Thoracic aorta (tissue), 2 donors: ENCODE data around the gene TREM2. TPM values are rescaled to one million over a fixed set of nuclear protein-coding genes. Genes with fewer than 3 reads are reported as not detected.
"Not testable (repeated sequence)": the region's sequence is repeated elsewhere in the genome, so short reads cannot be mapped to it uniquely, and the experiment has no call there.

Experiments used
- ATAC-seq: fragments of 150-250 bp; one replicate; pipeline ENCODE4 v1.8.0; 2017; ENCODE audit warnings: low read depth; ENCODE audit not compliant: insufficient number of reproducible peaks, low FRiP score
- DNase-seq: peaks from one replicate; pipeline ENCODE4 v3.0.0-alpha.2; 2020; ENCODE audit warnings: low spot score
- H3K27ac ChIP-seq, 2 donors: fragments of 200-600 bp; sonication (generic); 1 replicate in 1 of 2; 2 replicates in 1 of 2; pipeline ENCODE4 v1.5.1; 2016; ENCODE audit warnings: mild to moderate bottlenecking in 2 of 2, moderate library complexity in 2 of 2
- H3K27me3 ChIP-seq: fragments of 200-600 bp; sonication (generic); replicated peaks from 2 replicates; pipeline ENCODE4 v1.6.0; 2016; ENCODE audit warnings: mild to moderate bottlenecking; ENCODE audit not compliant: insufficient read depth
- H3K36me3 ChIP-seq: fragments of 200-600 bp; sonication (generic); one replicate; pipeline ENCODE4 v1.5.1; 2016
- H3K4me1 ChIP-seq, 2 donors: fragments of 200-600 bp; sonication (generic); 1 replicate in 1 of 2; 2 replicates in 1 of 2; pipeline versions ENCODE4 v1.5.1 to v1.6.0; 2016; ENCODE audit warnings: low read depth in 2 of 2, mild to moderate bottlenecking in 1 of 2; ENCODE audit not compliant: control insufficient read depth in 1 of 2
- H3K4me3 ChIP-seq: fragments of 200-600 bp; sonication (generic); 2 replicates; pipeline ENCODE4 v1.5.1; 2016; ENCODE audit warnings: mild to moderate bottlenecking
- H3K9me3 ChIP-seq: fragments of 200-600 bp; sonication (generic); 2 replicates; pipeline ENCODE4 v1.5.1; 2016
- CTCF ChIP-seq: fragments of 200-600 bp; sonication (generic); IDR thresholded peaks from one replicate; pipeline ENCODE4 v1.5.1; 2019; ENCODE audit warnings: antibody characterized with exemption
- total RNA-seq, 2 donors: library from RNA; depleted of rRNA; stranded (reverse); fragments of >200 nt; gene quantifications; one replicate each; pipeline versions ENCODE4 v1.1.0 to v1.2.3, GENCODE V29; 2016

Gene TREM2
- total RNA-seq, 2 donors from 2014 or later: 9.8 to 16.5 TPM

- H3K27ac ChIP-seq: no peak overlapping the region
- H3K9me3 ChIP-seq: no peaks in the 10 kb centered on the region
Measured at GRCh38 chr6:41120058-41120457, 42.9 kb downstream of the TREM2 start.

GRCh38 chr6:41119508-41119907 is 43.4 kb downstream of the TREM2 start:
- Histone ChIP-seq H3K27me3 (no peaks in the 10 kb centered on the region), H3K4me3 (no peak overlapping the region), H3K4me1 (no peaks in the 10 kb centered on the region), H3K27ac (no peak overlapping the region), H3K9me3 (no peaks in the 10 kb centered on the region), H3K36me3 (peaks cover 7% of the 10 kb centered on the region)
- ATAC-seq (no peak), DNase-seq (no peak)
- no peak for TF ChIP-seq CTCF

More at GRCh38 chr6:41120058-41120457, 42.9 kb downstream of the TREM2 start:
- no peak for TF ChIP-seq CTCF
- H3K4me3 ChIP-seq: no peak overlapping the region
- no peak for DNase-seq
- no peaks in the 10 kb centered on the region for H3K27me3 ChIP-seq
- peaks cover 7% of the 10 kb centered on the region for H3K36me3 ChIP-seq
- H3K4me1 ChIP-seq: no peaks in the 10 kb centered on the region
- no peak for ATAC-seq

- H3K4me3 ChIP-seq, H3K27ac ChIP-seq, H3K4me1 ChIP-seq, H3K9me3 ChIP-seq, H3K27me3 ChIP-seq, DNase-seq, ATAC-seq, H3K36me3 ChIP-seq: not testable (repeated sequence)
Measured at GRCh38 chr6:41115027-41115426, 47.9 kb downstream of the TREM2 start.

GRCh38 chr6:41111017-41111416 is 51.9 kb downstream of the TREM2 start:
- Histone ChIP-seq H3K4me3 (no peak overlapping the region), H3K9me3 (no peaks in the 10 kb centered on the region), H3K27me3 (no peaks in the 10 kb centered on the region), H3K27ac (no peak overlapping the region), H3K4me1 (no peaks in the 10 kb centered on the region), H3K36me3 (no peaks in the 10 kb centered on the region)
- DNase-seq (no peak), ATAC-seq (no peak)
- no peak for TF ChIP-seq CTCF

Other genes starting within 250 kb of the TREM2 start
- gene UNC5CL, start 123.9 kb downstream of the TREM2 start, total RNA-seq: 1 to 10 TPM; 2.2 to 7.9 TPM
- gene TSPO2, start 120.6 kb downstream of the TREM2 start, total RNA-seq: not detected
- gene APOBEC2, start 109.9 kb downstream of the TREM2 start, total RNA-seq: not detected
- gene OARD1, start 90.8 kb downstream of the TREM2 start, total RNA-seq: 10 to 100 TPM in 1 of 2 donors, 1 to 10 TPM in 1; 3.1 to 15.0 TPM
- gene NFYA, start 90.1 kb downstream of the TREM2 start, total RNA-seq: 10 to 100 TPM in 1 of 2 donors, 1 to 10 TPM in 1; 9.2 to 20.6 TPM
- gene TREML1, start 8.8 kb downstream of the TREM2 start, total RNA-seq: 1 to 10 TPM in 1 of 2 donors, under 1 TPM in 1; 0.56 to 3.9 TPM
- under 1 TPM in 1 of 2 donors, not detected in 1; 0.49 TPM for gene TREML2, start 38.0 kb upstream of the TREM2 start, total RNA-seq
- gene TREML4, start 65.2 kb upstream of the TREM2 start, total RNA-seq: not detected
- gene TREM1, start 123.6 kb upstream of the TREM2 start, total RNA-seq: 10 to 100 TPM in 1 of 2 donors, 1 to 10 TPM in 1; 3.1 to 11.7 TPM
- gene NCR2, start 172.5 kb upstream of the TREM2 start, total RNA-seq: not detected